K562 (cell line): Measurements from ENCODE around the gene LRRC1.

Experiments
- ATF7 ChIP-seq: fragments of 450-650 bp; IDR thresholded peaks from 2 replicates; pipeline ENCODE4 v1.7.1; 2014; ENCODE audit warnings: mild to moderate bottlenecking, moderate library complexity
- BDP1 ChIP-seq: IDR thresholded peaks from 3 replicates; pipeline ENCODE4 v1.6.1; 2011; ENCODE audit not compliant: insufficient read length, insufficient read depth
- MCM3 ChIP-seq: fragments of 450-650 bp; IDR thresholded peaks from 2 replicates; pipeline ENCODE4 v1.6.1; 2016
- SIRT6 ChIP-seq: IDR thresholded peaks from one replicate; pipeline ENCODE4 v1.6.1; 2012; ENCODE audit warnings: low read depth, mild to moderate bottlenecking, control low read depth, inconsistent platforms, low read length, moderate library complexity
- SMAD1 ChIP-seq: fragments of 150-350 bp; IDR thresholded peaks from 2 replicates; pipeline ENCODE4 v1.6.1; 2014; ENCODE audit warnings: low read length, low read depth; ENCODE audit not compliant: partially characterized antibody
- STAG1 ChIP-seq: sonication (generic); formaldehyde crosslinking; IDR thresholded peaks from 2 replicates; pipeline ENCODE4 v1.5.0; 2020; ENCODE audit warnings: missing genetic modification reagents, borderline replicate concordance
- ZNF668 ChIP-seq: fragments of 250-450 bp; sonication (Bioruptor Pico); IDR thresholded peaks from 2 replicates; pipeline ENCODE4 v1.8.0; 2022; ENCODE audit warnings: mild to moderate bottlenecking, inconsistent platforms
- TF ChIP-seq, protein P1 (sequence below), 3 experiments: IDR thresholded peaks in 2 of 3; conservative IDR thresholded peaks in 1 of 3; 2 replicates each; pipeline ENCODE4 v1.5.1; 2011 to 2012; ENCODE audit warnings: low read length in 3 of 3, mild to moderate bottlenecking in 3 of 3, control low read depth in 2 of 3, improper control_type of control experiment in 1 of 3, inconsistent platforms in 1 of 3, low read depth in 1 of 3, mixed read lengths in 1 of 3, moderate library complexity in 1 of 3; ENCODE audit not compliant: insufficient read depth in 2 of 3
- TF ChIP-seq, protein P2 (sequence below): conservative IDR thresholded peaks from 2 replicates; pipeline ENCODE4 v1.6.1; 2011; ENCODE audit warnings: low read depth, mild to moderate bottlenecking, low read length; ENCODE audit not compliant: control insufficient read depth

DNA sequence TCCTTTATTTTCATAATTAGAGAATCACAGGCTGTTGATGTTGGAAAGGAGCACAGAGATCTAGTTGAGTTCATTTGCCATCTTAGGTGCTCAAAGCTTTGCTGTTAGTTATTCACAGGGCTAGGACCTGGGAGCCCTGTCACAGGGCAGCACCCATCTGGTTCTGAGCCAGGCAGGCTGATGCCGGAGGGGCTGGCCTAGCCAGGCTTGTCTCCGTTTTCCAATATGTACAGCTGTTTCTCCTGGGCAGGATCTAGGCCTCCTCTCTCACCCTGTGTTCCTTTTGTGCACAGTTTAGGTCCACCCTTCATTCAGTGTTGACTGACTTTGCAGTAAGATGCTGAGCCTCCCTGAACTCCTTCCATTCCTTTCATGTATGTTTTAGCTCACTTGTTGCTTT, 33.4 kb downstream of the LRRC1 start:
- TF ChIP-seq MCM3 (no peak), SMAD1 (no peak), BDP1 (no peak), ZNF668 (CRISPR knock-in tag) (no peak), STAG1 (CRISPR knock-in tag) (no peak), SIRT6 (no peak), ATF7 (no peak)
- TF ChIP-seq, protein P1, sequence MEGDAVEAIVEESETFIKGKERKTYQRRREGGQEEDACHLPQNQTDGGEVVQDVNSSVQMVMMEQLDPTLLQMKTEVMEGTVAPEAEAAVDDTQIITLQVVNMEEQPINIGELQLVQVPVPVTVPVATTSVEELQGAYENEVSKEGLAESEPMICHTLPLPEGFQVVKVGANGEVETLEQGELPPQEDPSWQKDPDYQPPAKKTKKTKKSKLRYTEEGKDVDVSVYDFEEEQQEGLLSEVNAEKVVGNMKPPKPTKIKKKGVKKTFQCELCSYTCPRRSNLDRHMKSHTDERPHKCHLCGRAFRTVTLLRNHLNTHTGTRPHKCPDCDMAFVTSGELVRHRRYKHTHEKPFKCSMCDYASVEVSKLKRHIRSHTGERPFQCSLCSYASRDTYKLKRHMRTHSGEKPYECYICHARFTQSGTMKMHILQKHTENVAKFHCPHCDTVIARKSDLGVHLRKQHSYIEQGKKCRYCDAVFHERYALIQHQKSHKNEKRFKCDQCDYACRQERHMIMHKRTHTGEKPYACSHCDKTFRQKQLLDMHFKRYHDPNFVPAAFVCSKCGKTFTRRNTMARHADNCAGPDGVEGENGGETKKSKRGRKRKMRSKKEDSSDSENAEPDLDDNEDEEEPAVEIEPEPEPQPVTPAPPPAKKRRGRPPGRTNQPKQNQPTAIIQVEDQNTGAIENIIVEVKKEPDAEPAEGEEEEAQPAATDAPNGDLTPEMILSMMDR (IDR thresholded peaks at IDR 0.05 in 2 of 3, conservative IDR thresholded peaks at IDR 0.05 in 1 of 3; ENCODE audit: insufficient read depth in 2 of 3, low read depth in 1 of 3, low read length in 3 of 3), result no peak
- TF ChIP-seq, protein P2, sequence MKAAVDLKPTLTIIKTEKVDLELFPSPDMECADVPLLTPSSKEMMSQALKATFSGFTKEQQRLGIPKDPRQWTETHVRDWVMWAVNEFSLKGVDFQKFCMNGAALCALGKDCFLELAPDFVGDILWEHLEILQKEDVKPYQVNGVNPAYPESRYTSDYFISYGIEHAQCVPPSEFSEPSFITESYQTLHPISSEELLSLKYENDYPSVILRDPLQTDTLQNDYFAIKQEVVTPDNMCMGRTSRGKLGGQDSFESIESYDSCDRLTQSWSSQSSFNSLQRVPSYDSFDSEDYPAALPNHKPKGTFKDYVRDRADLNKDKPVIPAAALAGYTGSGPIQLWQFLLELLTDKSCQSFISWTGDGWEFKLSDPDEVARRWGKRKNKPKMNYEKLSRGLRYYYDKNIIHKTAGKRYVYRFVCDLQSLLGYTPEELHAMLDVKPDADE, result no peak
